Left renal pelvis (tissue), 4 donors: ENCODE data around the gene CALML5. TPM values are rescaled to one million over a fixed set of nuclear protein-coding genes. Genes with fewer than 3 reads are reported as not detected.

Experiments
- DNase-seq, 4 donors: peaks; one replicate each; pipeline ENCODE4 v3.0.0-alpha.2; 2013; ENCODE audit warnings: low read depth in 4 of 4, low spot score in 3 of 4
- polyA plus RNA-seq, 4 donors: library from polyadenylated mRNA; unstranded; fragments of 120-200 nt; gene quantifications; one replicate each; pipeline ENCODE4 v1.2.1, GENCODE V29; 2013; ENCODE audit not compliant: insufficient read length in 4 of 4

The CALML5 gene
- polyA plus RNA-seq, result not detected

- no peak for DNase-seq
Measured at GRCh38 chr10:5499493-5500140, at the start of gene CALML5. CALML5 (minus strand) TSS chr10:5499570; CDS start chr10:5499438, 132 bp downstream.

- no peak for DNase-seq
Measured at GRCh38 chr10:5547931-5548660, 48.7 kb upstream of the CALML5 start.

GRCh38 chr10:5547681-5547930 lies 48.2 kb upstream of the CALML5 start:
- no peak for DNase-seq

GRCh38 chr10:5546891-5547680 lies 47.7 kb upstream of the CALML5 start:
- DNase-seq, result no peak

- no peak for DNase-seq
Measured at GRCh38 chr10:5545778-5546710, 46.7 kb upstream of the CALML5 start.

DNA sequence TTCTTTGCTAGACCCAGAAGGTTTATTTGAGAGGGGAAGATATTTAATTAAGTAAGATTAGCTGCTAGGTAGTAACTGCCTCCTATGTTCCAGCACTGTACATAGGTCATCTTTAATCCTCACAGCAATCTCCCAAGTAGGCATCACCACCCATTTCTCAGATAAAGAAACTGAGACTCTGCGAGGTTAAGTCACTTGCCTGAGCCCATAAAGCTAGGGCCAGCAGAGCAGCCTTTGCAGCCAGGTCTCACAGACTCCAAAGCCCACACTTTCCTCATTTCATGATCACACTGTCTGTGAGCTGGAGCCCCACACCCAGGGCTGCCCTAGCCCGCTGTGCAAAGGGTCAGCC lies 46.0 kb upstream of the CALML5 start:
- no peak for DNase-seq

GRCh38 chr10:5545011-5545410 lies 45.6 kb upstream of the CALML5 start:
- DNase-seq, result no peak

GRCh38 chr10:5544216-5544805 lies 44.9 kb upstream of the CALML5 start:
- no peak for DNase-seq

DNA sequence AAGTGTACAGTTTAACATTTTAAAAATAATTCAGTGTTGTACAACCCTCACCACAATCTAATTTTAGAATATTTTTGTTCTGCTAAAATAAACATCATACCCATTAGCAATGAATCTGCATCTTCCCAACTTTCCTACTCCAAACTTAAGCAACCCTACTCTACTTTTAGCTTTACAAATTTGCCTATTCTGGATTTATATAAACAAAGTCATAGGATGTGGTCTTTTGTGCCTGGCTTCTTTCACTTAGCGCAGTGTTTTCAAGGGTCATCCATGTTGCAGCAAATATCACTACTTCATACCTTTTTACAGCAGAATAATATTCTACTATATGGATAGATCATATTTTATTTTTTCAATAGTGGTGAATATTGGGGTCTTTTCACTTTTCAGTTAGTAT lies 44.3 kb upstream of the CALML5 start:
- DNase-seq, result no peak

DNA sequence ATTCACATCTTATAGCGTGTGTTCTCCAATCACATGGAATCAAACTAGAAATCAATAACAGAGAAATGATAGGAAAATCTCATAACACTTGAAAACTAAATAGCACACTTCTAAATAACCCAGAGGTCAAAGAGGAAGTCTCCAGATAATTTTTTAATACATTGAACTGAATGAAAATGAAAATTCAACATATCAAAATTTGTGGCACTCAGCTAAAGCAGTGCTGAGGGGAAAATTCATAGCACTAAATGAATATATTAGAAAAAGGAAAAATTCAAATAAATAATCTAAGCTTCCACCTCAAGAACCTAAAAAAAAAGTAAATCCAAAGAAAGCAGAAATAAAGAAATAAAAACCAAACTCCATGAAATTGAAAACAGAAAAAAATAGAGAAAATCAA lies 42.7 kb upstream of the CALML5 start:
- no peak for DNase-seq

- no peak for DNase-seq
Measured at GRCh38 chr10:5540891-5541290, 41.5 kb upstream of the CALML5 start.

DNA sequence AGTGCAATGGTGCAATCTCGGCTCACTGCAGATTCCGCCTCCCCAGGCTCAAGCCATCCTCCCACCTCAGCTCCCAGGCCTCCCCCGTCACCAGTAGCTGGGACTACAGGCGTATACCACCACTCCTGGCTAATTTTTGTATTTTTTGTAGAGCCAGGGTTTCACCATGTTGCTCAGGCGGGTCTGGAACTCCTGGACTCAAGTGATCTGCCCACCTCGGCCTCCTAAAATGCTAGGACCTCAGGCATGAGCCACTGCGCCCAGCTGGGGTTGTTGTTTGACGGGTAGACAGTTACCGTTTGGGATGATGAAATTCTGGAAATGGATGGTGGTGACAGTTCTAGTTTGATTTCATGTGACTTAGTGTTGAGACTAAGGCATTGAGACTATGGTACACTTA lies 40.7 kb upstream of the CALML5 start:
- DNase-seq, result no peak

DNA sequence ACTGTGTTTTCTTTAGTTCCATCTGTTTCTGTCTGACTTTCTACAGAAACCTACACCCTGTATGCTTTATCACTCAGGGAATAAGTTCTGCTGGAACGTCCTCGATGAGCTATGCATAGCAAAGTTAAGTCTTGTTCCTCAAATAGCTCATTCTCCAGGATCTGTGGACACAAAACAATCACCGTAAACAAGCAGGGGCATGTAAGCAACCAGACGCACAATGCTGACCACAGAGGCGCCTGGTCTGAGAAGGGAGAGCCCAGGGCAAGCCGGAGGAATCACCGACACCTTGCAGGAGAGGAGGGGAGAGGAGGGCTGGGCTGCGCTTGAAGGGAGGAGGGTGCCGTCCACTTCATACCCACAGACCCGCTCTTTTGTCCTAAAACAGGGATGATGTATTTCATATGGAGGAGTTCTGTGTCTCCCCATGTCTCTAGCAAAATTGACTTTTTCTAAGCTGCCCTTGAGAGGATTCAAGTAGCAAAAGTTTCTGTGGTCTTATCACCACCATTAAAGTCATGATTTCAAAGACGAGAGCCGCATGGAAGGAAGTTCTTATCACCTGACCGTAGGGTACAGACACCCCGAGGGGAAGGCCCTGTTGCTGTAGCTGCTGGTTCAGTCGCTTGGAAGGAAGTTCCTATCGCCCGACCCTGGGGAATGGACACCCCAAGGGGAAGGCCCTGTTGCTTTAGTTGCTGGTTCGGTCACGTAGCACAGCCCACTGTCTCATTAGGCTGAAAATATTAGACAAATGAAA lies 39.7 kb upstream of the CALML5 start:
- DNase-seq, result no peak

DNA sequence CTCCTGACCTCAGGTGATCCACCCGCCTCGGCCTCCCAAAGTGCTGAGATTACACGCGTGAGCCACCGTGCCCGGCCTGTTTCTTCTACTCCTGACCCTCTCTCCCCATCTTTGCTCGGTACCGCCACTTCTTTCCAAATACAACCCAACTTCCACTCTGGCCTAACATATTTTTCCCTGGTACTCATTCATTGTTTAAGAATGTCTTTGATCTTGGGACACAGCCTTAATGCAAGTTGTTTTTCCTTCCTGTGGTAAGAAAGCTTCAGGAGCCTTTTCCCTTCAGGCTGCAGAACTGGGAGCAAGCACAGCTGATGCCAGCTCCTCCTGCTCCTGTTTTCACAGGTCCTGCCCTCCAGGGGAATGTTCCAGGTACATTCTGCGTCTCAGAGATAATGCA lies 39.1 kb upstream of the CALML5 start:
- DNase-seq, result no peak

DNA sequence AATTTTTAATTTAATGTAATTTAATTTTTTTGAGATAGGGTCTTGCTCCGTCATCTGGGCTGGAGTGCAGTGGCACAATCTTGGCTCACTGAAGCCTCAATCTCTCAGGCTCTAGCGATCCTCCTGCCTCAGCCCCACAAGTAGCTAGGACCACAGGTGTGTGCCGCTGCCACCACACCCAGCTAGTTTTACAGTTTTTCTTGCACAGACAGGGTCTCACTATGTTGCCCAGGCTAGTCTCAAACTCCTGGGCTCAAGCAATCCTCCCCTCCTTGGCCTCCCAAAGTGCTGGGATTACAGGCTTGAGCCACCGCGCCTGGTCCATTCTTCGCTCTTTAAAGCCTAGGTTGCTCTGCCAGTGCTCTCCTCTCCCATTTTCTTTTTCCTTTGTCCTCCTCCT lies 38.3 kb upstream of the CALML5 start:
- DNase-seq, result no peak

DNA sequence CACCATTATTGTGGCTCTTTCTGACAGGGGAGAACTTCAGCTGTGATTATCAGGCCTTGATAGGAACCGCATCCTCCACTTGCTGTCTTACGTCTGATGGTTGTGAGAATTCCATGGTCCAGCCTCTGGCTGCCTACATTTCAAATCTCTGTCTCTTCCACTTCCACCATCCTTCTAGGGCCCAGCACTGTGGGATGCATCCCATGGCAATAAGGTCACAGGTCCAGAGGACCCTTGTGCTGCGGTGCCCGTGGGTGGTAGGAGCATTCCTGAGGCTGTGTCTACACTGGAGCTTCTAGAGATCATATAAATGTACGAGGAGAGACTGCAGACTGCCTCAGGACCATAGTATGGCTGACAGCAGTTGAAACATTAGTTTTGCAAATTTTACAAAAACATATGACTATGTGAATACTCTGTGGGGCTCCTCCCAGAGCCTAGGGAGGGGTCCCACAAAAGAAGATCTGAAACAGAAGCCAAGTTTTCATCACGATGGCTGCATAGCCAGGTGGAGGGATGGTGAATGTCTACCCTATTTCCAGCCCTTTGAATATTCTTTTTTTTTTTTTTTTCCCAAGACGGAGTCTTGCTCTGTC lies 37.2 kb upstream of the CALML5 start:
- DNase-seq, result no peak

- no peak for DNase-seq
Measured at GRCh38 chr10:5534880-5535856, 35.8 kb upstream of the CALML5 start.
